ENCODE measurements around the gene C6orf89. TPM values are rescaled to one million over a fixed set of nuclear protein-coding genes. Genes with fewer than 3 reads are reported as not detected.

C6orf89 gene
- total and polyA plus RNA-seq, 3 experiments from 2014 or later = 37.4 to 51.6 (median 40.0) TPM

GRCh38 chr6:36840432-36841403 lies 45.0 kb upstream of the C6orf89 start:
- peak overlapping the region in 2 of 8 donors; percentile 19 to 27 for H3K27ac Mint-ChIP-seq
- Histone ChIP-seq H3K36me3 (ENCODE audit: insufficient read depth, low read length) (no peaks in the 10 kb centered on the region), H3K27ac (ENCODE audit: low read depth, low read length) (no peak overlapping the region), H3K4me3 (ENCODE audit: low read length) (peak overlapping the region; percentile 38), H3K9me3 (ENCODE audit: low read length) (no peaks in the 10 kb centered on the region), H3K4me1 (ENCODE audit: insufficient read depth, low read length) (peaks cover 15% of the 10 kb centered on the region), H3K27me3 (ENCODE audit: insufficient read depth, low read length, poor library complexity, severe bottlenecking) (peaks cover 15% of the 10 kb centered on the region)
- peak; percentile 8 to 52 (median 11) for DNase-seq
- peaks cover 11 to 23% (median 12%) of the 10 kb centered on the region in 3 donors for H3K4me1 Mint-ChIP-seq
- peak overlapping the region; percentile 46 to 78 (median 74) for H3K4me3 Mint-ChIP-seq
- no peaks in the 10 kb centered on the region for H3K36me3 Mint-ChIP-seq
- peaks cover 28 to 31% of the 10 kb centered on the region in 2 donors for H3K27me3 Mint-ChIP-seq
- ChIA-PET CTCF (no interaction called here), POLR2A (no interaction called here)
- no peaks in the 10 kb centered on the region for H3K9me3 Mint-ChIP-seq

- peaks cover 11 to 23% (median 12%) of the 10 kb centered on the region in 3 donors for H3K4me1 Mint-ChIP-seq
- peaks cover 15% of the 10 kb centered on the region for H3K27me3 ChIP-seq (ENCODE audit: insufficient read depth, low read length, poor library complexity, severe bottlenecking)
- no peak overlapping the region for H3K27ac ChIP-seq (ENCODE audit: low read depth, low read length)
- H3K36me3 ChIP-seq (ENCODE audit: insufficient read depth, low read length) = no peaks in the 10 kb centered on the region
- no peak overlapping the region for H3K27ac Mint-ChIP-seq
- CTCF ChIA-PET = no interaction called here
- no peaks in the 10 kb centered on the region for H3K9me3 ChIP-seq (ENCODE audit: low read length)
- H3K36me3 Mint-ChIP-seq = no peaks in the 10 kb centered on the region
- no peak overlapping the region for H3K4me3 ChIP-seq (ENCODE audit: low read length)
- no peak overlapping the region for H3K4me3 Mint-ChIP-seq
- POLR2A ChIA-PET = no interaction called here
- H3K27me3 Mint-ChIP-seq = peaks cover 28 to 31% of the 10 kb centered on the region in 2 donors
- H3K4me1 ChIP-seq (ENCODE audit: insufficient read depth, low read length) = peaks cover 15% of the 10 kb centered on the region
- H3K9me3 Mint-ChIP-seq = no peaks in the 10 kb centered on the region
- no peak for DNase-seq
Observed at GRCh38 chr6:36841756-36842155, 44.0 kb upstream of the C6orf89 start.

- Mint-ChIP-seq H3K4me3 (no peak overlapping the region), H3K27ac (no peak overlapping the region), H3K4me1 (peaks cover 11 to 23% (median 12%) of the 10 kb centered on the region in 3 donors), H3K9me3 (no peaks in the 10 kb centered on the region), H3K27me3 (peaks cover 21% of the 10 kb centered on the region in 2 donors), H3K36me3 (no peaks in the 10 kb centered on the region)
- peak in 1 of 5 donors; percentile 0 for DNase-seq
- no peak overlapping the region for H3K4me3 ChIP-seq (ENCODE audit: low read length)
- no peak overlapping the region for H3K27ac ChIP-seq (ENCODE audit: low read depth, low read length)
- H3K27me3 ChIP-seq (ENCODE audit: insufficient read depth, low read length, poor library complexity, severe bottlenecking) = peaks cover 11% of the 10 kb centered on the region
- no peaks in the 10 kb centered on the region for H3K9me3 ChIP-seq (ENCODE audit: low read length)
- H3K36me3 ChIP-seq (ENCODE audit: insufficient read depth, low read length) = no peaks in the 10 kb centered on the region
- peaks cover 15% of the 10 kb centered on the region for H3K4me1 ChIP-seq (ENCODE audit: insufficient read depth, low read length)
- POLR2A ChIA-PET = interaction anchor here (0.6 kb wide), 1 partner anchor 1422 kb away, joined by 3 read pairs; no protein-coding TSS in a partner anchor
- CTCF ChIA-PET = no interaction called here
Observed at GRCh38 chr6:36843170-36843569, 42.6 kb upstream of the C6orf89 start.

- Mint-ChIP-seq H3K27me3 (peaks cover 12% of the 10 kb centered on the region in 2 donors), H3K4me1 (peaks cover 6 to 12% (median 6%) of the 10 kb centered on the region in 3 donors), H3K27ac (no peak overlapping the region), H3K4me3 (no peak overlapping the region), H3K9me3 (peaks cover 0 to 4% (median 0%) of the 10 kb centered on the region in 5 donors), H3K36me3 (peaks cover 0 to 5% (median 0%) of the 10 kb centered on the region in 3 donors)
- Histone ChIP-seq H3K4me3 (ENCODE audit: low read length) (no peak overlapping the region), H3K27me3 (ENCODE audit: insufficient read depth, low read length, poor library complexity, severe bottlenecking) (no peaks in the 10 kb centered on the region), H3K9me3 (ENCODE audit: low read length) (no peaks in the 10 kb centered on the region), H3K27ac (ENCODE audit: low read depth, low read length) (no peak overlapping the region), H3K36me3 (ENCODE audit: insufficient read depth, low read length) (no peaks in the 10 kb centered on the region), H3K4me1 (ENCODE audit: insufficient read depth, low read length) (peaks cover 10% of the 10 kb centered on the region)
- CTCF ChIA-PET = no interaction called here
- POLR2A ChIA-PET = no interaction called here
- peak in 1 of 5 donors; percentile 3 for DNase-seq
Observed at GRCh38 chr6:36844232-36845170, 41.3 kb upstream of the C6orf89 start.

- Mint-ChIP-seq H3K9me3 (peaks cover 0 to 11% (median 4%) of the 10 kb centered on the region in 5 donors), H3K27ac (peak overlapping the region in 1 of 8 donors; percentile 51), H3K27me3 (peaks cover 9 to 10% of the 10 kb centered on the region in 2 donors), H3K4me3 (no peak overlapping the region), H3K36me3 (peaks cover under 1 to 12% (median 3%) of the 10 kb centered on the region in 3 donors), H3K4me1 (peaks cover 6 to 9% (median 6%) of the 10 kb centered on the region in 3 donors)
- Histone ChIP-seq H3K9me3 (ENCODE audit: low read length) (peaks cover 2% of the 10 kb centered on the region), H3K27ac (ENCODE audit: low read depth, low read length) (no peak overlapping the region), H3K27me3 (ENCODE audit: insufficient read depth, low read length, poor library complexity, severe bottlenecking) (no peaks in the 10 kb centered on the region), H3K36me3 (ENCODE audit: insufficient read depth, low read length) (no peaks in the 10 kb centered on the region), H3K4me3 (ENCODE audit: low read length) (no peak overlapping the region), H3K4me1 (ENCODE audit: insufficient read depth, low read length) (peaks cover 8% of the 10 kb centered on the region)
- ChIA-PET CTCF (no interaction called here), POLR2A (no interaction called here)
- peak in 1 of 5 donors; percentile 22 for DNase-seq
Observed at GRCh38 chr6:36845233-36845632, 40.5 kb upstream of the C6orf89 start.

GRCh38 chr6:36847152-36847551 lies 38.6 kb upstream of the C6orf89 start:
- no peak for DNase-seq
- no peak overlapping the region for H3K4me3 Mint-ChIP-seq
- peaks cover 8 to 26% (median 13%) of the 10 kb centered on the region in 5 donors for H3K9me3 Mint-ChIP-seq
- peaks cover 0 to 4% of the 10 kb centered on the region in 2 donors for H3K27me3 Mint-ChIP-seq
- H3K36me3 ChIP-seq (ENCODE audit: insufficient read depth, low read length) = no peaks in the 10 kb centered on the region
- CTCF ChIA-PET = interaction anchor here (1.6 kb wide), 1 partner anchor 171 kb away, joined by 4 read pairs; no protein-coding TSS in a partner anchor
- H3K9me3 ChIP-seq (ENCODE audit: low read length) = peaks cover 9% of the 10 kb centered on the region
- no peak overlapping the region for H3K4me3 ChIP-seq (ENCODE audit: low read length)
- no peak overlapping the region for H3K27ac ChIP-seq (ENCODE audit: low read depth, low read length)
- H3K27ac Mint-ChIP-seq = no peak overlapping the region
- H3K4me1 Mint-ChIP-seq = no peaks in the 10 kb centered on the region
- H3K4me1 ChIP-seq (ENCODE audit: insufficient read depth, low read length) = no peaks in the 10 kb centered on the region
- H3K36me3 Mint-ChIP-seq = peaks cover 12 to 24% (median 14%) of the 10 kb centered on the region in 3 donors
- H3K27me3 ChIP-seq (ENCODE audit: insufficient read depth, low read length, poor library complexity, severe bottlenecking) = no peaks in the 10 kb centered on the region
- POLR2A ChIA-PET = no interaction called here

- Mint-ChIP-seq H3K9me3 (peaks cover 8 to 26% (median 13%) of the 10 kb centered on the region in 5 donors), H3K27ac (no peak overlapping the region), H3K36me3 (peaks cover 15 to 24% (median 18%) of the 10 kb centered on the region in 3 donors), H3K4me3 (no peak overlapping the region), H3K27me3 (peaks cover 0 to 4% of the 10 kb centered on the region in 2 donors), H3K4me1 (no peaks in the 10 kb centered on the region)
- no peak for DNase-seq
- no peak overlapping the region for H3K4me3 ChIP-seq (ENCODE audit: low read length)
- no peak overlapping the region for H3K27ac ChIP-seq (ENCODE audit: low read depth, low read length)
- ChIA-PET POLR2A (no interaction called here), CTCF (interaction anchor here (1.0 to 1.6 kb wide), 2 partner anchors 33 to 170 kb away, joined by 3 to 4 read pairs; no protein-coding TSS in a partner anchor)
- no peaks in the 10 kb centered on the region for H3K27me3 ChIP-seq (ENCODE audit: insufficient read depth, low read length, poor library complexity, severe bottlenecking)
- no peaks in the 10 kb centered on the region for H3K36me3 ChIP-seq (ENCODE audit: insufficient read depth, low read length)
- H3K4me1 ChIP-seq (ENCODE audit: insufficient read depth, low read length) = no peaks in the 10 kb centered on the region
- H3K9me3 ChIP-seq (ENCODE audit: low read length) = peaks cover 9% of the 10 kb centered on the region
Observed at GRCh38 chr6:36847991-36848390, 37.8 kb upstream of the C6orf89 start.

All from CD8-positive, alpha-beta memory T cell (primary cell).